Gastrocnemius medialis (tissue), 4 donors: ENCODE results near the gene MRGPRD. TPM values are rescaled to one million over a fixed set of nuclear protein-coding genes. Genes with fewer than 3 reads are reported as not detected.

Experiments used
- ATAC-seq, 2 donors: fragments of 150-250 bp; one replicate each; pipeline ENCODE4 v1.9.1; 2016
- DNase-seq, 2 donors: peaks; one replicate each; pipeline ENCODE4 v3.0.0-alpha.2; 2019
- H3K27ac ChIP-seq, 4 donors: fragments of 200-600 bp; sonication (generic); 1 replicate in 1 of 4; 2 replicates in 3 of 4; pipeline ENCODE4 v1.5.1; 2016 to 2018; ENCODE audit warnings: mild to moderate bottlenecking in 2 of 4, moderate library complexity in 1 of 4
- H3K27me3 ChIP-seq, 3 donors: fragments of 200-600 bp; sonication (generic) in 2 of 3; 1 replicate in 1 of 3; 2 replicates in 2 of 3; pipeline versions ENCODE4 v1.5.1 to v1.6.0; 2016 to 2019; ENCODE audit warnings: mild to moderate bottlenecking in 1 of 3, moderate library complexity in 1 of 3
- H3K36me3 ChIP-seq, 2 donors: fragments of 200-600 bp; sonication (generic) in 1 of 2; one replicate each; pipeline ENCODE4 v1.5.1; 2017 to 2018
- H3K4me1 ChIP-seq, 2 donors: fragments of 200-600 bp; sonication (generic) in 1 of 2; one replicate each; pipeline ENCODE4 v1.5.1; 2016 to 2017; ENCODE audit warnings: mild to moderate bottlenecking in 2 of 2
- H3K4me3 ChIP-seq, 4 donors: fragments of 200-600 bp; sonication (generic) in 3 of 4; 1 replicate in 1 of 4; 2 replicates in 3 of 4; pipeline ENCODE4 v1.5.1; 2016 to 2019; ENCODE audit warnings: mild to moderate bottlenecking in 2 of 4
- H3K9me3 ChIP-seq, 3 donors: fragments of 200-600 bp; sonication (generic) in 2 of 3; 1 replicate in 1 of 3; 2 replicates in 2 of 3; pipeline ENCODE4 v1.5.1; 2016 to 2019
- CTCF ChIP-seq, 5 experiments: fragments of 450-650 bp in 3 of 5; fragments of 200-600 bp in 2 of 5; sonication (generic) in 2 of 5; IDR thresholded peaks in 4 of 5; conservative IDR thresholded peaks in 1 of 5; 1 replicate in 4 of 5; 2 replicates in 1 of 5; pipeline ENCODE4 v1.5.1; 2016 to 2019; ENCODE audit warnings: antibody characterized with exemption in 5 of 5, mild to moderate bottlenecking in 3 of 5, moderate library complexity in 3 of 5
- POLR2A ChIP-seq, 2 donors: fragments of 450-650 bp; IDR thresholded peaks; one replicate each; pipeline ENCODE4 v1.6.1; 2017; ENCODE audit warnings: antibody characterized with exemption in 2 of 2, mild to moderate bottlenecking in 2 of 2, moderate library complexity in 2 of 2
- in situ Hi-C, 4 donors: fragments of 200-750 bp; cut with MboI; loops; one replicate each; pipeline versions ENCODE4 v1.15.0 to v1.8.0; 2017; ENCODE audit warnings: low sequenced_read_pairs in 4 of 4
- intact Hi-C: fragments of 100-400 bp; cut with DNase I; formaldehyde crosslinking; loops from one replicate; pipeline ENCODE4 v1.15.1; 2023; ENCODE audit warnings: low total_unique reads
- total RNA-seq, 4 donors: library from RNA; depleted of rRNA; stranded (reverse); fragments of >200 nt; gene quantifications; one replicate each; pipeline versions ENCODE4 v1.1.0 to v1.2.3, GENCODE V29; 2016

MRGPRD gene
- total RNA-seq, 4 donors from 2014 or later = not detected

GRCh38 chr11:68983801-68984200 is 3.0 kb upstream of the MRGPRD start:
- in situ Hi-C loops = no loop called here
- ATAC-seq (no peak), DNase-seq (no peak)
- Histone ChIP-seq H3K36me3 (no peaks in the 10 kb centered on the region), H3K9me3 (no peaks in the 10 kb centered on the region), H3K27me3 (no peaks in the 10 kb centered on the region), H3K27ac (no peak overlapping the region), H3K4me1 (peaks cover 0 to 6% of the 10 kb centered on the region in 2 donors), H3K4me3 (no peak overlapping the region)
- TF ChIP-seq POLR2A (IDR thresholded peaks at IDR 0.05) (no peak), CTCF (IDR thresholded peaks at IDR 0.05 in 4 of 5, conservative IDR thresholded peaks at IDR 0.05 in 1 of 5) (no peak)
- intact Hi-C loops = no loop called here

- intact Hi-C loops = no loop called here
- Histone ChIP-seq H3K36me3 (no peaks in the 10 kb centered on the region), H3K4me3 (no peak overlapping the region), H3K4me1 (peaks cover 0 to 9% of the 10 kb centered on the region in 2 donors), H3K9me3 (no peaks in the 10 kb centered on the region), H3K27ac (no peak overlapping the region), H3K27me3 (no peaks in the 10 kb centered on the region)
- DNase-seq (no peak), ATAC-seq (no peak)
- in situ Hi-C loops = no loop called here
- TF ChIP-seq CTCF (IDR thresholded peaks at IDR 0.05 in 4 of 5, conservative IDR thresholded peaks at IDR 0.05 in 1 of 5) (no peak), POLR2A (IDR thresholded peaks at IDR 0.05) (no peak)
Observed at GRCh38 chr11:68982134-68982533, 1.3 kb upstream of the MRGPRD start.

- ATAC-seq (no peak), DNase-seq (no peak)
- H3K27ac ChIP-seq = no peak overlapping the region
- intact Hi-C loops = no loop called here
- no peaks in the 10 kb centered on the region for H3K27me3 ChIP-seq
- H3K36me3 ChIP-seq = no peaks in the 10 kb centered on the region
- H3K4me1 ChIP-seq = peaks cover 0 to 14% of the 10 kb centered on the region in 2 donors
- no peaks in the 10 kb centered on the region for H3K9me3 ChIP-seq
- H3K4me3 ChIP-seq = no peak overlapping the region
- in situ Hi-C loops = no loop called here
- TF ChIP-seq CTCF (IDR thresholded peaks at IDR 0.05 in 4 of 5, conservative IDR thresholded peaks at IDR 0.05 in 1 of 5) = no peak
- no peak for TF ChIP-seq POLR2A (IDR thresholded peaks at IDR 0.05)
Observed at GRCh38 chr11:68979931-68980775, 633 bp downstream of the MRGPRD start.

GRCh38 chr11:68978931-68979594 is 1.7 kb downstream of the MRGPRD start:
- Histone ChIP-seq H3K27me3 (no peaks in the 10 kb centered on the region), H3K9me3 (no peaks in the 10 kb centered on the region), H3K36me3 (no peaks in the 10 kb centered on the region), H3K4me3 (no peak overlapping the region), H3K4me1 (peaks cover 0 to 14% of the 10 kb centered on the region in 2 donors), H3K27ac (no peak overlapping the region)
- no peak for TF ChIP-seq POLR2A (IDR thresholded peaks at IDR 0.05)
- no peak for TF ChIP-seq CTCF (IDR thresholded peaks at IDR 0.05 in 4 of 5, conservative IDR thresholded peaks at IDR 0.05 in 1 of 5)
- DNase-seq (no peak), ATAC-seq (peak in 1 of 2 donors; percentile 16)
- intact Hi-C loops (no loop called here), in situ Hi-C loops (no loop called here)
